ENCODE results near the gene LGR6.
"Not testable (repeated sequence)": the region's sequence is repeated elsewhere in the genome, so short reads cannot be mapped to it uniquely, and the experiment has no call there.

LGR6 gene

GRCh38 chr1:202189001-202189790 lies 4.4 kb upstream of the LGR6 start:
- DNase-seq (ENCODE audit: low spot score in 2 of 2), result peak; percentile 65 to 80
- peak; percentile 76 for ATAC-seq (replicated peaks; ENCODE audit: extremely low read depth, poor library complexity, severe bottlenecking)

GRCh38 chr1:202189918-202190715 lies 3.5 kb upstream of the LGR6 start:
- Mint-ChIP-seq H3K4me3 (no peak overlapping the region), H3K36me3 (ENCODE audit: insufficient read depth) (no peaks in the 10 kb centered on the region), H3K9me3 (no peaks in the 10 kb centered on the region), H3K4me1 (peaks cover 27% of the 10 kb centered on the region), H3K27ac (ENCODE audit: low read depth) (no peak overlapping the region), H3K27me3 (no peaks in the 10 kb centered on the region)
- ATAC-seq (replicated peaks; ENCODE audit: extremely low read depth, poor library complexity, severe bottlenecking) (no peak), DNase-seq (ENCODE audit: low spot score in 2 of 2) (no peak)

More at GRCh38 chr1:202189001-202189790, 4.4 kb upstream of the LGR6 start:
- H3K4me3 Mint-ChIP-seq, result no peak overlapping the region
- no peaks in the 10 kb centered on the region for H3K27me3 Mint-ChIP-seq
- no peaks in the 10 kb centered on the region for H3K36me3 Mint-ChIP-seq (ENCODE audit: insufficient read depth)
- H3K4me1 Mint-ChIP-seq, result peaks cover 26% of the 10 kb centered on the region
- H3K27ac Mint-ChIP-seq (ENCODE audit: low read depth), result no peak overlapping the region
- H3K9me3 Mint-ChIP-seq, result no peaks in the 10 kb centered on the region

- H3K9me3 Mint-ChIP-seq; H3K4me3 Mint-ChIP-seq; H3K27ac Mint-ChIP-seq (ENCODE audit: low read depth); ATAC-seq (replicated peaks; ENCODE audit: extremely low read depth, poor library complexity, severe bottlenecking); H3K36me3 Mint-ChIP-seq (ENCODE audit: insufficient read depth); H3K27me3 Mint-ChIP-seq; DNase-seq (ENCODE audit: low spot score in 2 of 2): not testable (repeated sequence)
- peaks cover 39% of the 10 kb centered on the region for H3K4me1 Mint-ChIP-seq
Observed at GRCh38 chr1:202191391-202191790, 2.2 kb upstream of the LGR6 start.

- DNase-seq (ENCODE audit: low spot score in 2 of 2) (peak; percentile 46 to 49), ATAC-seq (replicated peaks; ENCODE audit: extremely low read depth, poor library complexity, severe bottlenecking) (no peak)
- H3K27me3 Mint-ChIP-seq, result no peaks in the 10 kb centered on the region
- H3K36me3 Mint-ChIP-seq (ENCODE audit: insufficient read depth), result peaks cover 4% of the 10 kb centered on the region
- H3K4me1 Mint-ChIP-seq, result peaks cover 46% of the 10 kb centered on the region
- H3K27ac Mint-ChIP-seq (ENCODE audit: low read depth), result no peak overlapping the region
- no peaks in the 10 kb centered on the region for H3K9me3 Mint-ChIP-seq
- peak overlapping the region; percentile 75 for H3K4me3 Mint-ChIP-seq
Observed at GRCh38 chr1:202192770-202193613, 607 bp upstream of the LGR6 start.

- Mint-ChIP-seq H3K27me3 (no peaks in the 10 kb centered on the region), H3K9me3 (no peaks in the 10 kb centered on the region), H3K27ac (ENCODE audit: low read depth) (peak overlapping the region; percentile 70), H3K36me3 (ENCODE audit: insufficient read depth) (peaks cover 9% of the 10 kb centered on the region), H3K4me1 (peaks cover 46% of the 10 kb centered on the region), H3K4me3 (peak overlapping the region; percentile 75)
- DNase-seq (ENCODE audit: low spot score in 2 of 2) (no peak), ATAC-seq (replicated peaks; ENCODE audit: extremely low read depth, poor library complexity, severe bottlenecking) (no peak)
Observed at GRCh38 chr1:202194328-202194648, 689 bp downstream of the LGR6 start.

- peak in 1 of 2 donors; percentile 71 for DNase-seq (ENCODE audit: low spot score in 2 of 2)
- peak; percentile 84 for ATAC-seq (replicated peaks; ENCODE audit: extremely low read depth, poor library complexity, severe bottlenecking)
- H3K27me3 Mint-ChIP-seq, result no peaks in the 10 kb centered on the region
- H3K9me3 Mint-ChIP-seq, result no peaks in the 10 kb centered on the region
- H3K27ac Mint-ChIP-seq (ENCODE audit: low read depth), result peak overlapping the region; percentile 93
- peaks cover 41% of the 10 kb centered on the region for H3K4me1 Mint-ChIP-seq
- peaks cover 9% of the 10 kb centered on the region for H3K36me3 Mint-ChIP-seq (ENCODE audit: insufficient read depth)
- peak overlapping the region; percentile 67 for H3K4me3 Mint-ChIP-seq
Observed at GRCh38 chr1:202197653-202198365, 4.2 kb downstream of the LGR6 start.

GRCh38 chr1:202198366-202198724 lies 4.7 kb downstream of the LGR6 start:
- Mint-ChIP-seq H3K27ac (ENCODE audit: low read depth) (peak overlapping the region; percentile 93), H3K4me1 (peaks cover 40% of the 10 kb centered on the region), H3K27me3 (no peaks in the 10 kb centered on the region), H3K9me3 (no peaks in the 10 kb centered on the region), H3K36me3 (ENCODE audit: insufficient read depth) (peaks cover 9% of the 10 kb centered on the region), H3K4me3 (peak overlapping the region; percentile 67)
- DNase-seq (ENCODE audit: low spot score in 2 of 2) (no peak), ATAC-seq (replicated peaks; ENCODE audit: extremely low read depth, poor library complexity, severe bottlenecking) (no peak)

- Mint-ChIP-seq H3K9me3 (no peaks in the 10 kb centered on the region), H3K4me1 (peaks cover 33% of the 10 kb centered on the region), H3K27ac (ENCODE audit: low read depth) (peak overlapping the region; percentile 93), H3K4me3 (peak overlapping the region; percentile 67), H3K27me3 (no peaks in the 10 kb centered on the region), H3K36me3 (ENCODE audit: insufficient read depth) (peaks cover 9% of the 10 kb centered on the region)
- no peak for ATAC-seq (replicated peaks; ENCODE audit: extremely low read depth, poor library complexity, severe bottlenecking)
- no peak for DNase-seq (ENCODE audit: low spot score in 2 of 2)
Observed at GRCh38 chr1:202199040-202199889, 5.7 kb downstream of the LGR6 start.

GRCh38 chr1:202200112-202200548 lies 6.5 kb downstream of the LGR6 start:
- no peaks in the 10 kb centered on the region for H3K9me3 Mint-ChIP-seq
- peaks cover 24% of the 10 kb centered on the region for H3K4me1 Mint-ChIP-seq
- no peak for ATAC-seq (replicated peaks; ENCODE audit: extremely low read depth, poor library complexity, severe bottlenecking)
- peak overlapping the region; percentile 67 for H3K4me3 Mint-ChIP-seq
- DNase-seq (ENCODE audit: low spot score in 2 of 2), result no peak
- no peaks in the 10 kb centered on the region for H3K27me3 Mint-ChIP-seq
- peaks cover 9% of the 10 kb centered on the region for H3K36me3 Mint-ChIP-seq (ENCODE audit: insufficient read depth)
- peak overlapping the region; percentile 93 for H3K27ac Mint-ChIP-seq (ENCODE audit: low read depth)

GRCh38 chr1:202200669-202201068 lies 7.1 kb downstream of the LGR6 start:
- Mint-ChIP-seq H3K27me3 (no peaks in the 10 kb centered on the region), H3K4me3 (peak overlapping the region; percentile 63), H3K27ac (ENCODE audit: low read depth) (peak overlapping the region; percentile 93), H3K36me3 (ENCODE audit: insufficient read depth) (peaks cover 9% of the 10 kb centered on the region), H3K4me1 (peaks cover 19% of the 10 kb centered on the region), H3K9me3 (no peaks in the 10 kb centered on the region)
- no peak for DNase-seq (ENCODE audit: low spot score in 2 of 2)
- no peak for ATAC-seq (replicated peaks; ENCODE audit: extremely low read depth, poor library complexity, severe bottlenecking)

- no peaks in the 10 kb centered on the region for H3K9me3 Mint-ChIP-seq
- H3K27ac Mint-ChIP-seq (ENCODE audit: low read depth), result peak overlapping the region; percentile 93
- H3K4me1 Mint-ChIP-seq, result peaks cover 13% of the 10 kb centered on the region
- peak overlapping the region; percentile 63 for H3K4me3 Mint-ChIP-seq
- H3K36me3 Mint-ChIP-seq (ENCODE audit: insufficient read depth), result peaks cover 9% of the 10 kb centered on the region
- peak; percentile 39 for ATAC-seq (replicated peaks; ENCODE audit: extremely low read depth, poor library complexity, severe bottlenecking)
- no peak for DNase-seq (ENCODE audit: low spot score in 2 of 2)
- H3K27me3 Mint-ChIP-seq, result no peaks in the 10 kb centered on the region
Observed at GRCh38 chr1:202201266-202201665, 7.7 kb downstream of the LGR6 start.

Measured in central memory CD8-positive, alpha-beta T cell (primary cell).